ENCODE measurements around the gene LRRFIP1.

The LRRFIP1 gene

GRCh38 chr2:237704501-237705434 is 77.4 kb downstream of the LRRFIP1 start:
- no peak for DNase-seq (ENCODE audit: low spot score)

GRCh38 chr2:237706257-237706656 is 78.9 kb downstream of the LRRFIP1 start:
- DNase-seq (ENCODE audit: low spot score) = no peak

- DNase-seq (ENCODE audit: low spot score) = no peak
These were observed 80.6 kb downstream of the LRRFIP1 start for GRCh38 chr2:237708065-237708398.

DNA sequence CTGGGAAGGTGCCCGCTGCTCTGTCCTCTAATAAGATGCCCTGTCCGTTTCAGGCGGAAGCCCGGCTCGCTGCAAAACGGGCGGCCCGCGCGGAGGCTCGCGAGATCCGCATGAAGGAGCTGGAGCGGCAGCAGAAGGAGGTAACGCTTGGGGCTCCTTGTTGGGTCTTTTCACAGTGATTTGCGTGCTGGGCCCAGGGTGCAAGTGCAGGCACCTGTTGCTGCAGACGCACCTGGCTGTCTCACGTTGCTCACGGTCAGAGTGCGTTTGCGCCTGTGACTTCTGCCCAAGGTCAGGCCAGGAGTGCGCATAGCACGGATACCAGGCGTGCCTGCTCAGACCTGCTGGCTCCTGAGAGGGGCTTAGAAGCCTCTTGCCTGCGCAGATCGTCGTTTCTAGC is 81.1 kb downstream of the LRRFIP1 start:
- no peak for DNase-seq (ENCODE audit: low spot score)

DNA sequence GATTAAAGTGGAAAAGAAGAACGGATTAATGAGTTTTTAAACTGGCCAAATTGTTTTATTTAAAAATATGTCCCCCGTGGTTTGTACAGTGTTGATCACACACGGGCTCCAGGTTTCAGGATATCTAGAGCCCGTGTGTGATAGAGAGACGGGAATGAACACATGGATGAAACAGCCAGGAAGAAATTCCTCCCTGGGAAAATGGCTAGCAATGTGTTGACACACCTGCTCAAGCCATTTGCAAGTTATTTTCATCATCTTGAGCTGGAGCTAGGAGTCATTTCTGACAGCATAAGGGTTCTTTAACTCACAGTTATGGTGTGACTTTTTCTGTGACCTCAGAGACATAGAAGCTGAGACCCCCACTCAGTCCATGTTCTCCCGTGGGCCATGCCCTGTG is 81.6 kb downstream of the LRRFIP1 start:
- DNase-seq (ENCODE audit: low spot score) = no peak

GRCh38 chr2:237711458-237712150 is 84.2 kb downstream of the LRRFIP1 start:
- DNase-seq (ENCODE audit: low spot score) = no peak

GRCh38 chr2:237712477-237713377 is 85.3 kb downstream of the LRRFIP1 start:
- no peak for DNase-seq (ENCODE audit: low spot score)

DNA sequence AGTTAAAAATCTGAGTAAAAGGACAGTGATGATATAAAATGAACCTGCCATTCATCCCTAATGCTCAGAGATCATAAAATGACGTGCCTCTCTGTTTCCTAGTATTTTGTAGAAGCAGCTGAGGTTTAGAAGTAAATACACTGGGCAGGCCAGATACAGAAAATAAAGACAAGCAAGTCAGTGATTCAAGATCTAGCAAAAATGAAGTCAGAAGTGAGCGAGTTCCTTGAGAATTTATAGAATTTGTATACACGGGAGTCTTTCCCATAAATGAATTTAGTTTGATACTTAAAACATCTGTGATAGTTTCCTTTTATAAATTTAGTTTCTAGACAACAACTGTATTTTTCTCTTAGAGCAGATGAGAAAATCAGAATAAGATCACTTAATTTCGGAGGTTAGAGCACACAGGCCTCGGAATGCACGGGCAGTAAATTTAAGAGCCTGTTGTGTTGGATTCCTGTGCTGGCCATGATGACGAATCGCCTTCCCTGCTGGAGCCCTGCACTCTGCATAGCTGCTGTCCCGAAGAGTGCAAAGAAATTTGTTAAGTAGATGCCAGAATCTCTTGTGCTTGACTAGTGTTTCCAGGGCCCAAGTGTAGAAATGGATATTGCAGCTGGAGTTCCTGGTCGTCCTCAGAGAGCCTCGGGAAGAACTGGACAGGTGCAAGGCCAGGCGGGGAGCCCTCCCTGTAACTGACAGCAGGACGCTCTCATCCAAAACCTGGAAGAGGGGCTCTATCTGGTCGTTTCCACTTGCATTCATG is 87.5 kb downstream of the LRRFIP1 start:
- no peak for DNase-seq (ENCODE audit: low spot score)

DNA sequence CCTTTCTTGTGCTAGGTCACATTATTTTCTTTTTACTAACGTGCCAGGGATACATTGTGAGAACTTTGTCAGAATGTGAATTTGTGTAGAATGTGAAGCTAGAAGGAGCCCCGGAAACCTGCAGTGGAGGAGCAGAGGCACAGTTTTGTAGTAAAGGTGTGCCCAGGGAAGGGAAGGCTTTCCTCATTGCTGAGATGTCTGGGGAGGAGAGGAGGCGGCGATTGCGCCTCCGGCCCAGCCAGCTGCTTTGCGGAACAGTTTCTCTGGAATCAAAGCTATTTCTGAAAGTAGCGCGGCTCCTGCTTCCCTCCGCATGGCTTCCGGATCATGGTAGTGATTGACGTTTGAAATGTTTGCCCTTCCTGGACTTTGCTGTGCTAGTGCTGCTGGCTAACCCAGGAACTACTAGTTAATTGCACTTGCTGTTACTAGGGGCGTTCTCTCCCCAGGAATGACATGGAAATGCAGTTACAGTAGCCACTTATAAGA is 88.1 kb downstream of the LRRFIP1 start:
- DNase-seq (ENCODE audit: low spot score) = no peak

- no peak for DNase-seq (ENCODE audit: low spot score)
These were observed 88.6 kb downstream of the LRRFIP1 start for GRCh38 chr2:237716011-237716410.

DNA sequence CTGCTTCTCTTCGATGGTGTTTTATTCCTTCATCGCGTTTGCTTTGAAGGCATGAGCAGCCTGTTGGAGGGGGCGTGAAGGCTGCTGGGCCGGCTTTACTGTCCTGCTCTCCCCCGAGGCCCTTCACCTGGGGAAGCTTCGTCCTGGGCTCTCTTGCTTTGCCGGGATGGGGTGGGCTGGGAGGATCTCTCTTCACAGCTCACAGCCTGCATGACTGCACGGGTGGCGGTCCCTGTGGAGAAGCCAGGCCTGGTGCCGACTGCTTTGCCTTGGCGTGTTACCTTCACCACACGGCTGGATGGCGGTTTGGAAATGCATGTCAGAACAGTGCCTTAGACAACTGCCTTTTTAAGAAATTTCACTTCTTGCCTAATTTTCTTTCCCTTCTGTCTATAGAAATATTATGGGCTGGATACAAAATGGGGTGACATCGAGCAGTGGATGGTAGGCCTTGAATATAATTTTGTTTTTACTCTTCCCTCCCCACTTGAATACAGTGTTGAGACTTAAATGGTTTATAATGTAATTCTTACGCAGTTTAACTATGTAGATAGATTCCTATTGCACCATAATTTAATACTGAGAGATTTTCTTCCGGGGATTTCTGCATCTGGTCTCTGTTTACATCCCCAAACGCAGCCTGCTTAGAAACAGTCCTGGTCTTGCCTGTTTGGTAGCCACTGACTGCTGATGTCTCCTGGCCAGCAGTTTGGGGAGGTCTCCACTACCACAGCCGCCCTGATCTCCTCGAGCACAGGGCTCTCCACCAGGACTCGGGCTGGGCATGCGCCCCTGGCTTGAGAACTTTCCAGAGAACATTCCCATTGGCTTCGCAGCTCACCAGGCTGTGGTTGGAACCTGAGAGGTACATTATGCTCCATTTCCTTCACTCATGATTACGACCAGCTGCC is 90.2 kb downstream of the LRRFIP1 start:
- DNase-seq (ENCODE audit: low spot score) = no peak

- no peak for DNase-seq (ENCODE audit: low spot score)
These were observed 90.9 kb downstream of the LRRFIP1 start for GRCh38 chr2:237718277-237718634.

- no peak for DNase-seq (ENCODE audit: low spot score)
These were observed 93.1 kb downstream of the LRRFIP1 start for GRCh38 chr2:237720444-237720843.

GRCh38 chr2:237720957-237721356 is 93.6 kb downstream of the LRRFIP1 start:
- no peak for DNase-seq (ENCODE audit: low spot score)

DNA sequence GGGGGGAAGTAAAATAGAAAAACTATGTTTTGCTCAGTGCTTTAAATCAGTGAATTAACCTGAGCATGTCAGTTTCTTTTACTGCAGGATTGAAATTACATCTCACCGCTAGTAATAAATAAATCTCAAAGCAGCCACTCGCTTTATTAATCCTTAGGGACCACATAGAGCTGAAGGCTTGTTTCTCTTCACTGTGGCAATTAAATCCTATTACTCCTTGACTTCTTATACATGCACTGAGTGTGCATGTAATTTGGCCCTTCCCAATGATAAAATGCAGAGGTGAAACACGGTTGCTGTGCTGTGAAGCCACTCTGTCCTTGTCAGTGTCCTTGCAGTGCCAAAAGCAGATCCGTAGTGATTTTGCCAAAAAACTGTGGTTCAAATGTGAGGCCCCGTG is 94.1 kb downstream of the LRRFIP1 start:
- no peak for DNase-seq (ENCODE audit: low spot score)

DNA sequence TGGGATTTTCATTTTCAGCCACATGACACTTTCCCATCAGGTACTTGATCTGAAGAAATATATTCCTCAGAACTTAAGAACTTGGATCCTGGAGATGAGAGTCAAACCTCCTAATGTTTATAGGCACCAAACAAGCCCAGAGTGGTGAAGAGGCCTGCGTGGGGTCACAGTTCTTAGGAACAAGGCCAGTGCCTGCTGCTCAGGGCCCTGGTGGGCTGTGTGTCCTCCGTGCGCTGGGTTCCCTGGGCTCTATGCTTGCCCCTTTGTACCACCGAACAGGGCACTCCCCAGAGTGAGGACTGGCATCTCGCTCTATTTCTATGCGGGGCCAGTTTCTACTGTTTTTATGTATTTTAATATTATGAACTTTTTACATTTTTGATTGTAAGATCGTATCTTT is 95.2 kb downstream of the LRRFIP1 start:
- no peak for DNase-seq (ENCODE audit: low spot score)

GRCh38 chr2:237723023-237723422 is 95.6 kb downstream of the LRRFIP1 start:
- no peak for DNase-seq (ENCODE audit: low spot score)

GRCh38 chr2:237723602-237724001 is 96.2 kb downstream of the LRRFIP1 start:
- no peak for DNase-seq (ENCODE audit: low spot score)

DNA sequence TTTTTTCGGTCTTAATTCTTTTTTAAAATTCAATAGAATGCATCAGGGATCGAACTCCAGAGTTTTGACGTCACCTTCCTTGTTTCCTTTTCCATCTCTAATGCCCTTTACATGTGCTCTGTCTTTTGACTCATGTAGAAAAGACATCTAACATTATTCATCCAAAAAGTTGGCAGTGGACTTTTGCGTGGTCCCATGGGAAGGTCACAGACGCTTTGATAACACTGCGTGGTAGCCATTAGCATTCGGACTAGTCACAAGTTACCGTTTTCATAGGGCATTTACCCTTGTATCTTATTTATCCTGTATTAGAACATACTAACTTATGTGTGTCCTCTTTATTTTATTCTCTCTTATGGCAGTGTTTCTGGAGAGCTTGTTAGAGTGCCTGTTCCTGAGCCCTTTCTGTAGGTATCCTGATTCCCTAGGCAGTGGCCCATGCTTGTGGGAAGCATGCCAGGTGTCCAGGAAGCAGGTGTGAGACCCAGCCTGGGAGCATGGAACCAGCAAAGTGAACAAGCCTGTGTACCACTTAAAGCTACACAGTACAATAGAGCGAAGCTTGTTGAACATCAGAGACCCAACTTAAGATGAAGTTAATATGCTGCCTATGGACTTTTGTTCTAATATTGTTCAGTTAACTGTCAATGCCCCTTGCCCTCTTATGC is 97.6 kb downstream of the LRRFIP1 start:
- no peak for DNase-seq (ENCODE audit: low spot score)

- DNase-seq (ENCODE audit: low spot score) = no peak
These were observed 98.3 kb downstream of the LRRFIP1 start for GRCh38 chr2:237725661-237726060.

Measured in COLO829 (cell line).